Uterus (tissue), 2 donors: ENCODE results near the gene RUFY2.

Experiments used
- POLR2A ChIP-seq, 2 donors: fragments of 450-650 bp; IDR thresholded peaks; one replicate each; pipeline ENCODE4 v1.6.1; 2016; ENCODE audit warnings: antibody characterized with exemption in 2 of 2, mild to moderate bottlenecking in 1 of 2, moderate library complexity in 1 of 2
- TF ChIP-seq, protein P1 (sequence below), 4 experiments: fragments of 200-600 bp in 2 of 4; fragments of 450-650 bp in 2 of 4; sonication (generic) in 2 of 4; IDR thresholded peaks; one replicate each; pipeline ENCODE4 v1.5.1; 2016 to 2019; ENCODE audit warnings: antibody characterized with exemption in 4 of 4, mild to moderate bottlenecking in 2 of 4, moderate library complexity in 1 of 4

- TF ChIP-seq POLR2A (IDR thresholded peaks at IDR 0.05), result no peak
- TF ChIP-seq, protein P1, sequence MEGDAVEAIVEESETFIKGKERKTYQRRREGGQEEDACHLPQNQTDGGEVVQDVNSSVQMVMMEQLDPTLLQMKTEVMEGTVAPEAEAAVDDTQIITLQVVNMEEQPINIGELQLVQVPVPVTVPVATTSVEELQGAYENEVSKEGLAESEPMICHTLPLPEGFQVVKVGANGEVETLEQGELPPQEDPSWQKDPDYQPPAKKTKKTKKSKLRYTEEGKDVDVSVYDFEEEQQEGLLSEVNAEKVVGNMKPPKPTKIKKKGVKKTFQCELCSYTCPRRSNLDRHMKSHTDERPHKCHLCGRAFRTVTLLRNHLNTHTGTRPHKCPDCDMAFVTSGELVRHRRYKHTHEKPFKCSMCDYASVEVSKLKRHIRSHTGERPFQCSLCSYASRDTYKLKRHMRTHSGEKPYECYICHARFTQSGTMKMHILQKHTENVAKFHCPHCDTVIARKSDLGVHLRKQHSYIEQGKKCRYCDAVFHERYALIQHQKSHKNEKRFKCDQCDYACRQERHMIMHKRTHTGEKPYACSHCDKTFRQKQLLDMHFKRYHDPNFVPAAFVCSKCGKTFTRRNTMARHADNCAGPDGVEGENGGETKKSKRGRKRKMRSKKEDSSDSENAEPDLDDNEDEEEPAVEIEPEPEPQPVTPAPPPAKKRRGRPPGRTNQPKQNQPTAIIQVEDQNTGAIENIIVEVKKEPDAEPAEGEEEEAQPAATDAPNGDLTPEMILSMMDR (IDR thresholded peaks at IDR 0.05), result no peak
Measured at GRCh38 chr10:68402276-68402675, 4.8 kb downstream of the RUFY2 start.
